ENCODE measurements around the gene CNOT4.

DNA sequence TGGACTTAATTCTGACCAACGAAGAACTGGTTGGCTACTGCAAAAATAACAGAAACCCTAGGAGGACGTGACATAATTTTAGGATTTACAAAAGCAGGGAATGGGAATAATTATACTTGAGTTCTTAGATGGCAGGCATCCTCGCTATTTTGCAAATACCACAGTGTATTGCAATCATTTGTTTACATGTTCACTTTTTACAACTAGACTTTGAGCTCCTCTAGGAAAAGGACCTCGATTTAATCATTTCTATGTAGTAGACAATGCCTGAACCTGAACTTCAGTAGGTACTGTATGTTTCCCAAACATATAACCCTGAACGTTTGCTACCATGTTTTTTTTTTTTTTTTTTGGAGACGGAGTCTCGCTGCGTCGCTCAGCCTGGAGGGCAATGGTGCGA is 137.7 kb downstream of the CNOT4 start:
- TF ChIP-seq POLR2A (IDR thresholded peaks at IDR 0.05; ENCODE audit: low read length) (no peak), GATA1 (IDR thresholded peaks at IDR 0.05; ENCODE audit: low read depth, low read length) (no peak)

All from erythroblast (primary cell).